OCI-LY7 (cell line): ENCODE measurements around the gene FKTN. TPM values are rescaled to one million over a fixed set of nuclear protein-coding genes. Genes with fewer than 3 reads are reported as not detected.

ENCODE experiments used
- BruUV-seq: library from RNA; stranded (reverse); fragments of 400-500 nt; replicated peaks from 2 replicates; lab custom pipeline; 2021; lab: Mats Ljungman, UMichigan
- CTCF ChIA-PET: fragments of 300-600 bp; sonication (Branson Sonifier 250); formaldehyde crosslinking; loops from one replicate; lab custom pipeline; 2022; ENCODE audit warnings: antibody characterized with exemption; ENCODE audit not compliant: unreplicated experiment; lab: Charles Lee
- POLR2A ChIA-PET: fragments of 300-600 bp; sonication (Branson Sonifier 250); formaldehyde crosslinking; loops from one replicate; lab custom pipeline; 2022; ENCODE audit warnings: antibody characterized with exemption; lab: Charles Lee
- DNase-seq: peaks from one replicate; pipeline ENCODE4 v3.0.0-alpha.2; 2015; ENCODE audit warnings: low spot score
- H2AFZ ChIP-seq: fragments of 200-600 bp; sonication (generic), shearing (Covaris generic); 2 replicates; pipeline ENCODE4 v1.6.1; 2014; ENCODE audit warnings: mild to moderate bottlenecking, antibody characterized with exemption, low read length, moderate library complexity
- H3K27ac ChIP-seq: fragments of 200-600 bp; sonication (generic); 2 replicates; pipeline ENCODE4 v1.5.1; 2014; ENCODE audit warnings: mixed run types, low read depth, mild to moderate bottlenecking, moderate library complexity, low read length, inconsistent platforms; ENCODE audit not compliant: poor library complexity, severe bottlenecking
- H3K36me3 ChIP-seq: fragments of 200-600 bp; sonication (generic); 2 replicates; pipeline ENCODE4 v1.6.1; 2014; ENCODE audit warnings: mild to moderate bottlenecking, antibody characterized with exemption, low read length, moderate library complexity, mixed read lengths; ENCODE audit not compliant: insufficient read depth
- H3K4me1 ChIP-seq: fragments of 200-600 bp; sonication (generic); 2 replicates; pipeline ENCODE4 v1.5.1; 2014; ENCODE audit warnings: mild to moderate bottlenecking, low read length; ENCODE audit not compliant: insufficient read depth, poor library complexity, severe bottlenecking
- H3K4me2 ChIP-seq: fragments of 200-600 bp; sonication (generic); 2 replicates; pipeline ENCODE4 v1.6.1; 2014; ENCODE audit warnings: mild to moderate bottlenecking, low read length
- H3K4me3 ChIP-seq: fragments of 200-600 bp; sonication (generic); 2 replicates; pipeline ENCODE4 v1.5.1; 2014; ENCODE audit warnings: mild to moderate bottlenecking, low read depth, low read length; ENCODE audit not compliant: poor library complexity, severe bottlenecking
- H3K79me2 ChIP-seq: fragments of 200-600 bp; sonication (generic); 2 replicates; pipeline ENCODE4 v1.6.1; 2016; ENCODE audit warnings: low read depth, mild to moderate bottlenecking, low read length, moderate library complexity, mixed read lengths; ENCODE audit not compliant: insufficient read depth
- H3K9me2 ChIP-seq: fragments of 200-600 bp; sonication (generic); 2 replicates; pipeline ENCODE4 v1.6.1; 2016; ENCODE audit warnings: mild to moderate bottlenecking, low read length, mixed read lengths; ENCODE audit not compliant: insufficient read depth
- H3K9me3 ChIP-seq: fragments of 200-600 bp; sonication (generic); 2 replicates; pipeline ENCODE4 v1.6.1; 2014; ENCODE audit warnings: mild to moderate bottlenecking, mixed run types, low read length, mixed read lengths
- H4K20me1 ChIP-seq: fragments of 200-600 bp; sonication (generic); 2 replicates; pipeline ENCODE4 v1.6.1; 2014; ENCODE audit warnings: mild to moderate bottlenecking, antibody characterized with exemption, low read length, moderate library complexity, mixed read lengths; ENCODE audit not compliant: insufficient read depth
- EZH2phosphoT487 ChIP-seq: fragments of 200-600 bp; sonication (generic); IDR thresholded peaks from 2 replicates; pipeline ENCODE4 v1.6.1; 2018; ENCODE audit warnings: low read depth, borderline replicate concordance, mild to moderate bottlenecking, mixed run types, antibody characterized with exemption, low read length, moderate library complexity, mixed read lengths
- intact Hi-C: fragments of 100-400 bp; cut with micrococcal nuclease; formaldehyde crosslinking; loops from one replicate; pipeline ENCODE4 v1.10.0; 2022; ENCODE audit not compliant: unreplicated experiment
- total RNA-seq, 2 experiments: library from RNA; depleted of rRNA in 1 of 2; stranded (reverse); fragments of >200 nt in 1 of 2; shearing (Covaris generic) in 1 of 2; gene quantifications; 2 replicates each; pipeline ENCODE4 v1.2.3, GENCODE V29; 2014 to 2022
- TF ChIP-seq, protein P1 (sequence below): fragments of 200-600 bp; sonication (generic); conservative IDR thresholded peaks from 2 replicates; pipeline ENCODE4 v1.5.1; 2014; ENCODE audit warnings: mild to moderate bottlenecking, antibody characterized with exemption, low read length, moderate library complexity, mixed read lengths

Gene FKTN
- total RNA-seq, 2 experiments from 2014 or later: 10.7 to 17.3 TPM

DNA sequence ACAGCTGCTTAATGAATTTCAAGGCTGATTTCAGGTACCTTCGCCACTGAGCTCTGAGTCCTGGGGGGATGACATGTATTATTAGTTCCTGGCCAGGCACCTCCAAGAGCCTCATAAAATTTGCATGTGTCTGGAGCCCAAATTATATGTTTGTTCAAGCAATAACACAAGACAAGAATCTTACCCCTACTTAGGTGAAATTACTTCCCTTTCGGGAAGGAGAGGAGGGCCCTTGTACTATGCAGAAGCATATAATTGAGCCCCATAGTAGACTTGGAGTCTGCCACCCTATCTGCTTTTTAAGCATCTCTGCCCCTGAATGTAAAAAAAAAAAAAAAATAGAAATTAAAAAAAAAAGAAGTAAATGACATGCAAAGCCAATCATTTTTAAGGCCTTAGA, 123.4 kb downstream of the FKTN start:
- no peaks in the 10 kb centered on the region for H3K79me2 ChIP-seq
- no peaks in the 10 kb centered on the region for H4K20me1 ChIP-seq
- no peak for DNase-seq
- TF ChIP-seq EZH2phosphoT487: no peak
- TF ChIP-seq, protein P1, sequence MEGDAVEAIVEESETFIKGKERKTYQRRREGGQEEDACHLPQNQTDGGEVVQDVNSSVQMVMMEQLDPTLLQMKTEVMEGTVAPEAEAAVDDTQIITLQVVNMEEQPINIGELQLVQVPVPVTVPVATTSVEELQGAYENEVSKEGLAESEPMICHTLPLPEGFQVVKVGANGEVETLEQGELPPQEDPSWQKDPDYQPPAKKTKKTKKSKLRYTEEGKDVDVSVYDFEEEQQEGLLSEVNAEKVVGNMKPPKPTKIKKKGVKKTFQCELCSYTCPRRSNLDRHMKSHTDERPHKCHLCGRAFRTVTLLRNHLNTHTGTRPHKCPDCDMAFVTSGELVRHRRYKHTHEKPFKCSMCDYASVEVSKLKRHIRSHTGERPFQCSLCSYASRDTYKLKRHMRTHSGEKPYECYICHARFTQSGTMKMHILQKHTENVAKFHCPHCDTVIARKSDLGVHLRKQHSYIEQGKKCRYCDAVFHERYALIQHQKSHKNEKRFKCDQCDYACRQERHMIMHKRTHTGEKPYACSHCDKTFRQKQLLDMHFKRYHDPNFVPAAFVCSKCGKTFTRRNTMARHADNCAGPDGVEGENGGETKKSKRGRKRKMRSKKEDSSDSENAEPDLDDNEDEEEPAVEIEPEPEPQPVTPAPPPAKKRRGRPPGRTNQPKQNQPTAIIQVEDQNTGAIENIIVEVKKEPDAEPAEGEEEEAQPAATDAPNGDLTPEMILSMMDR: no peak
- no peak overlapping the region for H2AFZ ChIP-seq
- H3K36me3 ChIP-seq: no peaks in the 10 kb centered on the region
- POLR2A ChIA-PET: interaction anchor here (0.7 kb wide), 2 partner anchors 309 to 534 kb away, joined by 3 read pairs; no protein-coding TSS in a partner anchor
- BruUV-seq: no TSS peak
- no peak overlapping the region for H3K4me2 ChIP-seq
- H3K27ac ChIP-seq: no peak overlapping the region
- intact Hi-C loops: no loop called here
- H3K4me3 ChIP-seq: no peak overlapping the region
- H3K9me3 ChIP-seq: peaks cover 7% of the 10 kb centered on the region; the same call in 1 of the 2 replicates
- no peaks in the 10 kb centered on the region for H3K4me1 ChIP-seq
- CTCF ChIA-PET: no interaction called here
- H3K9me2 ChIP-seq: no peaks in the 10 kb centered on the region

DNA sequence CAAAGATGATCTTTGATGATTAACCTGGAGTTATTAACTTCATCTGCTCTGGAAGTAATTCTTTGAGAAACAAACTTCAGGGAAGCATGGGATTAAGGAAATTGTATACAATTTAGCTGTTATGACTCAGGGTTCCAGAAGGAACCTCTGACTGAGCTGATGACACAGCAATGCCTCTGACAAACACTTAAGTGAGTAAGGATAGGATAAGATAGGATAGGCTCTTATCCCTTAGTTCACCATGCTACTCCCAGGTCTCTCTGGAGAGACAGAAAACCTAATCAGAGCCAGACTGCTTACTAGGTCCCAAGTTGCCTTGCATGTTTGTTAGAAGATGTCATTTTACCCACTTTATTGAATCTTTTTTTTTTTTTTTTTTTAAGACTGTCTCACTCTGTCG, 123.8 kb downstream of the FKTN start:
- Histone ChIP-seq H3K79me2 (no peaks in the 10 kb centered on the region), H3K4me1 (no peaks in the 10 kb centered on the region), H2AFZ (no peak overlapping the region), H3K4me2 (no peak overlapping the region), H3K9me2 (no peaks in the 10 kb centered on the region), H4K20me1 (no peaks in the 10 kb centered on the region), H3K9me3 (peaks cover 7% of the 10 kb centered on the region; the same call in 1 of the 2 replicates), H3K27ac (no peak overlapping the region), H3K4me3 (no peak overlapping the region), H3K36me3 (no peaks in the 10 kb centered on the region)
- TF ChIP-seq, protein P1: no peak
- TF ChIP-seq EZH2phosphoT487: no peak
- CTCF ChIA-PET: no interaction called here
- intact Hi-C loops: no loop called here
- no peak for DNase-seq
- POLR2A ChIA-PET: interaction anchor here (0.6 to 0.7 kb wide), 2 partner anchors 54 to 309 kb away, joined by 3 read pairs; no protein-coding TSS in a partner anchor
- no TSS peak for BruUV-seq

GRCh38 chr9:105683688-105684275, 125.9 kb downstream of the FKTN start:
- H3K79me2 ChIP-seq: no peaks in the 10 kb centered on the region
- no peaks in the 10 kb centered on the region for H4K20me1 ChIP-seq
- H3K36me3 ChIP-seq: no peaks in the 10 kb centered on the region
- peaks cover 7% of the 10 kb centered on the region; the same call in 1 of the 2 replicates for H3K9me3 ChIP-seq
- DNase-seq: no peak
- H3K9me2 ChIP-seq: no peaks in the 10 kb centered on the region
- POLR2A ChIA-PET: no interaction called here
- H3K27ac ChIP-seq: no peak overlapping the region
- no peaks in the 10 kb centered on the region for H3K4me1 ChIP-seq
- TF ChIP-seq EZH2phosphoT487: no peak
- TF ChIP-seq, protein P1: no peak
- BruUV-seq: no TSS peak
- no peak overlapping the region for H3K4me3 ChIP-seq
- no peak overlapping the region for H2AFZ ChIP-seq
- H3K4me2 ChIP-seq: no peak overlapping the region
- intact Hi-C loops: no loop called here
- CTCF ChIA-PET: no interaction called here
